ENCODE data around the gene SH2D3C. TPM values are rescaled to one million over a fixed set of nuclear protein-coding genes. Genes with fewer than 3 reads are reported as not detected.

Gene SH2D3C
- total and polyA plus RNA-seq, 2 of the 8 experiments (the other 6 are each of a cell fraction or from before 2014, with no cell fraction given) = 6.4 to 8.1 TPM

- no peak for TF ChIP-seq SAP30 (IDR thresholded peaks at IDR 0.05; ENCODE audit: insufficient read depth, insufficient replicate concordance, low read length)
- no peak for TF ChIP-seq PHF8 (conservative IDR thresholded peaks at IDR 0.05; ENCODE audit: low read depth, low read length)
- no peak for TF ChIP-seq CBX5 (IDR thresholded peaks at IDR 0.05; ENCODE audit: low read depth, low read length)
- TF ChIP-seq SIX5 (IDR thresholded peaks at IDR 0.05; ENCODE audit: low read depth, low read length) = no peak
Measured at GRCh38 chr9:127717766-127718165, 60.7 kb downstream of the SH2D3C start (continued).
